Limb (tissue), 2 donors: ENCODE measurements around the gene NRAS.

Experiments
- DNase-seq, 2 donors: peaks; one replicate each; pipeline ENCODE4 v3.0.0-alpha.2; 2016; ENCODE audit errors: extremely low spot score in 2 of 2

The NRAS gene

GRCh38 chr1:114728553-114728952, 12.0 kb upstream of the NRAS start:
- no peak for DNase-seq

- no peak for DNase-seq
Measured at GRCh38 chr1:114725230-114725629, 8.7 kb upstream of the NRAS start.

GRCh38 chr1:114723915-114724314, 7.3 kb upstream of the NRAS start:
- DNase-seq: no peak

GRCh38 chr1:114723457-114723856, 6.9 kb upstream of the NRAS start:
- DNase-seq: no peak

- DNase-seq: no peak
Measured at GRCh38 chr1:114720492-114720891, 3.9 kb upstream of the NRAS start.

- DNase-seq: no peak
Measured at GRCh38 chr1:114719424-114719787, 2.8 kb upstream of the NRAS start.

- no peak for DNase-seq
Measured at GRCh38 chr1:114718661-114719423, 2.3 kb upstream of the NRAS start.

GRCh38 chr1:114715952-114716303, 643 bp downstream of the NRAS start:
- peak in 1 of 2 donors; percentile 35 for DNase-seq

GRCh38 chr1:114712977-114713376, 3.6 kb downstream of the NRAS start:
- no peak for DNase-seq

- no peak for DNase-seq
Measured at GRCh38 chr1:114710360-114710759, 6.2 kb downstream of the NRAS start.

GRCh38 chr1:114707604-114708003, 9.0 kb downstream of the NRAS start:
- no peak for DNase-seq

GRCh38 chr1:114703242-114703641, 13.3 kb downstream of the NRAS start:
- no peak for DNase-seq

GRCh38 chr1:114702737-114703136, 13.8 kb downstream of the NRAS start:
- DNase-seq: no peak

- no peak for DNase-seq
Measured at GRCh38 chr1:114701931-114702330, 14.6 kb downstream of the NRAS start.

GRCh38 chr1:114700036-114700600, 16.5 kb downstream of the NRAS start:
- DNase-seq: no peak

GRCh38 chr1:114696810-114697209, 19.8 kb downstream of the NRAS start:
- no peak for DNase-seq

GRCh38 chr1:114695430-114696058, 21.0 kb downstream of the NRAS start, which contains the start of gene AMPD1:
Gene AMPD1 (minus strand): TSS chr1:114695546. CDS start chr1:114695471, 75 bp downstream.
- DNase-seq: no peak

GRCh38 chr1:114694540-114695310, 21.8 kb downstream of the NRAS start:
- no peak for DNase-seq

GRCh38 chr1:114692947-114693346, 23.6 kb downstream of the NRAS start:
- no peak for DNase-seq

- DNase-seq: no peak
Measured at GRCh38 chr1:114691061-114691460, 25.5 kb downstream of the NRAS start.

- DNase-seq: no peak
Measured at GRCh38 chr1:114690148-114690547, 26.4 kb downstream of the NRAS start.

- DNase-seq: no peak
Measured at GRCh38 chr1:114688526-114688925, 28.0 kb downstream of the NRAS start.
